Nephron progenitor cell (in vitro differentiated cells): ENCODE measurements around the gene ARID3C.

Experiments used
- DNase-seq: peaks from one replicate; pipeline ENCODE4 v3.0.0; 2021
- H3K27ac Mint-ChIP-seq: 2 replicates; pipeline ENCODE4 v1.8.0; 2021; ENCODE audit warnings: mild to moderate bottlenecking, moderate library complexity, mixed read lengths
- H3K27me3 Mint-ChIP-seq: 2 replicates; pipeline ENCODE4 v1.8.0; 2021; ENCODE audit warnings: mild to moderate bottlenecking, low read depth, mixed read lengths; ENCODE audit not compliant: poor library complexity
- H3K36me3 Mint-ChIP-seq: 2 replicates; pipeline ENCODE4 v1.8.0; 2021; ENCODE audit warnings: low read depth, mixed read lengths
- H3K4me1 Mint-ChIP-seq: 2 replicates; pipeline ENCODE4 v1.8.0; 2021; ENCODE audit warnings: mixed read lengths
- H3K4me3 Mint-ChIP-seq: 2 replicates; pipeline ENCODE4 v1.8.0; 2021; ENCODE audit warnings: mild to moderate bottlenecking, moderate library complexity, mixed read lengths
- H3K9me3 Mint-ChIP-seq: 2 replicates; pipeline ENCODE4 v1.8.0; 2021; ENCODE audit warnings: mild to moderate bottlenecking, moderate library complexity, mixed read lengths
- TF ChIP-seq, protein P1 (sequence below): fragments of 200-600 bp; sonication (generic); IDR thresholded peaks from 2 replicates; pipeline ENCODE4 v1.5.0; 2021; ENCODE audit warnings: antibody characterized with exemption

Gene ARID3C

DNA sequence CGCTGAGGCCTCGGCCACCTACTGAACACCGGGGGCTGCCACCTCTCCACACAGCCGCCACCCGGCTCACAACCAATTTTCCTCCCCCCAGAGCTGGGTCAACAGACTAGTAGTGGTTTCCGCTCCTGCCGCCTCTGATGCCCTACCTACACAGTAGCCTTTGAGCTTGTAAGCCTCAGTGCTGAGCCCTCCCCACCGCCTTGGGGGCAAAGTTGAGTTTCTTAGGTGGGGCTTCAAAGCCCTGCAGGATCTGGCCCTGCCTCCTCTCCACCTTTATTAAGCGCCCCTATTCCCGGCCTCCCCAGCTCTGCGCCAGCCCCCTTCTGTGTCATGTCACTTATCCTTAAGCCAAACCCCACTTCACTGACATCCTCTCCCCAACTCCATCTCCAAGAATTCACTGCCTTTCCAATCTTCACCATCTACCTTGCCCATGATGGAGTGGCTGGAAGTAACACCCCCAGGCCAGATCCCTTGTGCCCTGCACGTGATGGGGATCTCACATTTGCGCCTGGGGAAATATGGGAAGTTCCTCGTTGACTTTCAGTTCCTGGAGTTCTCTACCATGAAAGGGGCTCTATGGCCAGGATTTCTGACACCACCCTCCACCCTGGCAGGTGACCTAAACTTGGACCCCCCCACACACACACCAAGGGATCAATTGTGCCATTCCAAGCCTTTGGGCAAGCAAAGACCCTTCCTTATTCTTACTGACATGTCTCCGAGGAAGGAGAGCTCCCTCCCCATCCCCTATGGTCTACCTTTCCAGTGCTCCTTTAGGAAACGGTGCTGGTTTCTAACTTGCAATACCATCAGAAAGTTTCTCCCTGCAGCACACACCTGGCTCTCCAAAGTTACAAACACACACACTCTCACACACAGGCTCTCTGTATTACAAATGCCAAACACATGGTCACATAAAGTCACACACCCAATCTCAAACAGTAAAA, 36.7 kb downstream of the ARID3C start:
- DNase-seq, result no peak
- Mint-ChIP-seq H3K4me1 (peaks cover 69% of the 10 kb centered on the region), H3K9me3 (no peaks in the 10 kb centered on the region), H3K36me3 (no peaks in the 10 kb centered on the region), H3K27ac (no peak overlapping the region), H3K27me3 (peaks cover 59% of the 10 kb centered on the region), H3K4me3 (peak overlapping the region; percentile 16)
- TF ChIP-seq, protein P1, sequence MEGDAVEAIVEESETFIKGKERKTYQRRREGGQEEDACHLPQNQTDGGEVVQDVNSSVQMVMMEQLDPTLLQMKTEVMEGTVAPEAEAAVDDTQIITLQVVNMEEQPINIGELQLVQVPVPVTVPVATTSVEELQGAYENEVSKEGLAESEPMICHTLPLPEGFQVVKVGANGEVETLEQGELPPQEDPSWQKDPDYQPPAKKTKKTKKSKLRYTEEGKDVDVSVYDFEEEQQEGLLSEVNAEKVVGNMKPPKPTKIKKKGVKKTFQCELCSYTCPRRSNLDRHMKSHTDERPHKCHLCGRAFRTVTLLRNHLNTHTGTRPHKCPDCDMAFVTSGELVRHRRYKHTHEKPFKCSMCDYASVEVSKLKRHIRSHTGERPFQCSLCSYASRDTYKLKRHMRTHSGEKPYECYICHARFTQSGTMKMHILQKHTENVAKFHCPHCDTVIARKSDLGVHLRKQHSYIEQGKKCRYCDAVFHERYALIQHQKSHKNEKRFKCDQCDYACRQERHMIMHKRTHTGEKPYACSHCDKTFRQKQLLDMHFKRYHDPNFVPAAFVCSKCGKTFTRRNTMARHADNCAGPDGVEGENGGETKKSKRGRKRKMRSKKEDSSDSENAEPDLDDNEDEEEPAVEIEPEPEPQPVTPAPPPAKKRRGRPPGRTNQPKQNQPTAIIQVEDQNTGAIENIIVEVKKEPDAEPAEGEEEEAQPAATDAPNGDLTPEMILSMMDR, result peak; percentile 2

DNA sequence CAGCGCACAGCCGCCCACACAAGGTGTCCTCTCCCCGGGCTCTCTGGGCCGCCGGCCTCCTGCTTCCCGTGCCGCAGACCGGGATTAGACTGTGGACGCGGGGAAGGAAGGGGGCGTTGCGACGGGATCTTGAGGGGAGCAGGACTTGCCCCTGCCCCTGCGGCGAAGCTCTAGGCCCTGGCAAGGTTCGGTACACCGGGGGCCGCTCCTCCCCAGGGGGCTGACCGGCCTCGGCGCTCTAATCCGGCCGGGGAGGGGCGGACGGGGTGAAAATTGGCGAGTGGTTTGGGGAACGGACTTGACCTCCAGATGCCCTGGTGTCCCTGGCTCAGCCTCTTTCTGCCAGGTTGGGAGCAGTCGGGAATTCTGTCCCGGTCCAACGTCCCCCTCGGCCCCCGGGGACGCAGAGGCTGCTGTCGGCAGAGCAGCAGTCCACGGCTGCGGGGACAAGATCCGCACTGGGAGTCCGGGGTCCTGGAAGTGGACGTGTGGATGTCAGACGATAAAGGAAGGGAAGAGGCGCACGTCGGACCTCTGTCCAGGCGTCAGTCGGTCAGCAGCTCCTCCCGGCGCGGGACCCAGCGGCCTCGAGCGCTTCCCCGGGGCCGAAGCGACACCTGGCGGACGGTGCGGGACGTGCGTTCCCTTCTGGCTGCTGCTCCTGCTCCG, 37.5 kb downstream of the ARID3C start:
- TF ChIP-seq, protein P1, result peak; percentile 96
- H3K27ac Mint-ChIP-seq, result no peak overlapping the region
- peak; percentile 96 for DNase-seq
- peaks cover 55% of the 10 kb centered on the region for H3K27me3 Mint-ChIP-seq
- H3K4me3 Mint-ChIP-seq, result peak overlapping the region; percentile 97
- H3K9me3 Mint-ChIP-seq, result no peaks in the 10 kb centered on the region
- peaks cover 72% of the 10 kb centered on the region for H3K4me1 Mint-ChIP-seq
- no peaks in the 10 kb centered on the region for H3K36me3 Mint-ChIP-seq

- H3K27ac Mint-ChIP-seq, result no peak overlapping the region
- no peaks in the 10 kb centered on the region for H3K36me3 Mint-ChIP-seq
- H3K27me3 Mint-ChIP-seq, result peaks cover 54% of the 10 kb centered on the region
- H3K4me3 Mint-ChIP-seq, result peak overlapping the region; percentile 97
- no peaks in the 10 kb centered on the region for H3K9me3 Mint-ChIP-seq
- peak; percentile 38 for DNase-seq
- TF ChIP-seq, protein P1, result no peak
- peaks cover 74% of the 10 kb centered on the region for H3K4me1 Mint-ChIP-seq
These were observed 38.3 kb downstream of the ARID3C start for GRCh38 chr9:34590381-34591247.

DNA sequence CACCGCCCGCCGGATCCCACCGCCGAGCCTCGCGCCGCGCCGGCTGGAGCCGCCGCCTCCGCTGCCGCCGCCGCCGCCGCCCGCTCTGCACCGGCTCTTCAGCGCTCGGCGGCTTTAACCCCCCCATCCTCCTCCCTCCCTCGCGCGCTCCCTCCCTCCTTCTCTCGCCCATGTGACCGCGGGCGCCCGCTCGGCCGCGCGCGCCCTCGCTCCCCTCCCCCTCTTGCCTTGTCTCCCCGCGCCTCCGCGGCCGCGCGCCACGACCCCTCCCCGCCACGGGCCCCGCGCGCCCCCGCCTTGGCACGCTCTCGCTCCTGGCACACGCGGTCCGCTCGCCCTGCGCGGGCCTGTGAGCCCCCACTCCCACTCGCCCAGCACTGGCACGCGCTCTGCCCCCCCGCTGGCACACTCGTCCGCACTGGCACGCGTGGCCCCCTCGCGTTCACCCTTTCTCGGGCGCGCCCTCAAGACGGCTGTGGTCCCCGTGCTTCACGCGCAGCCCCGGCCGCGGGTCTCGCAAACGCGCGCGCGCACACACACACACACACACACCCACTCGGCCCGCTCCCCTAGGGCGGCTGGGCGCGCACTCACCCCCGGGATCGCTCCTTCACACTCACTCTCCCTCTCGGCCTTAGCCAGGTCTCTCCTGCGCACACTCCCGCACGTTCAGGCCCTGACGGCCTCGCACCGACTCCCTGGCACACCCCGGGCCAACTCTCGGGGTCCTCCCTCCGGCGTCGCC, 39.1 kb downstream of the ARID3C start, which contains the start of gene CNTFR:
Gene CNTFR, minus strand, starts transcription at position 89 of the 745 bp plus-strand sequence. CDS start 20,743 bp downstream, outside the sequence.
- H3K27me3 Mint-ChIP-seq, result peaks cover 52% of the 10 kb centered on the region
- H3K4me3 Mint-ChIP-seq, result peak within 1 kb of the TSS; percentile 97
- H3K4me1 Mint-ChIP-seq, result peaks cover 75% of the 10 kb centered on the region
- peak; percentile 75 for DNase-seq
- peak within 1 kb of the TSS; percentile 63 for H3K27ac Mint-ChIP-seq
- TF ChIP-seq, protein P1, result no peak
- no peaks in the 10 kb centered on the region for H3K9me3 Mint-ChIP-seq
- no peaks in the 10 kb centered on the region for H3K36me3 Mint-ChIP-seq
